ENCODE results near the gene EIF2AK2.
"Not testable (repeated sequence)": the region's sequence is repeated elsewhere in the genome, so short reads cannot be mapped to it uniquely, and the experiment has no call there.

The EIF2AK2 gene

DNA sequence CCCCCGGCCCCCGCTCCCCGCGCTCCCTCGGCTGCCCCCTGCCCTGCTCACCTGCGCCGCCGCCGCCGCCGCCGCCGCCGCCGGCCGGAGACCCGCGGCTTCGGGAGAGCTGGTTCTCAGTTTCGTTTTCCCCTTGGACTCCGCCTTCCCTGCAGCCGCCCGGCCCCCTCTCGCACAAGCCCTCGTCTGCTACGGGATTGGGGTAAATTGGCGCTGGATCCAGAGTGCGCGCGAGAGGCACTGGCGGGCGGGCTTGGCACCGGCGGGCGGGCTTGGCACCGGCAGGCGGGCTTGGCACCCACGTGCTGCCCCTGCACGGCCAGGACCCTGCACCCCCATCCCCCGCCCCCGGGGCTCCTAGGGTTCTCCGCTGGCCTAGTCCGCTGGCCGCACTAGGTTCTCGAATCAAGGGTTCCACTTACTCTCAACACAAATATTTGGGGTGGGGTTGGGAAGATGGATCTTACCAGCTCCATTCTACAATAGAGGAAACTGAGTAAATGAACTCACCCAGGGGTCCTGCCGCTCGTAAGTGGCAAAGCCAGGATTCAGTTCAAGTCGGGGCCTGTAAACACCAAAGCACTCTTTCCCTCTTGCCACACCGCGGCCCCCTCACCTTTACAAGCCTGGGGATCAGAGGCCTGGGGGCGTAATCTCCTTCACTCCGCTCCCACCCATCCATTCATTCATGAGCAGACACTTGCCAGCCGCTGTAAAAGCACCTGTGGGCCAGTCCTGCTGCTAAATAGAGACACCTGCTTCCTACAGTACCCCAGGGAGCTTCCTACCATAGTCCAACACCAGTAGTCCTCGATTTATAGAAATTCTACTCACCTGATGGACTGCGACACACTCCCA lies at the start of gene EIF2AK2:
Gene EIF2AK2, minus strand, starts transcription at position 124 of the 858 bp plus-strand sequence. CDS start 9,174 bp downstream, outside the sequence.
- peak; percentile 29 to 53 for DNase-seq (ENCODE audit: low read depth in 2 of 2)

GRCh38 chr2:37205689-37206341 lies 49.0 kb upstream of the EIF2AK2 start:
- DNase-seq (ENCODE audit: low read depth in 2 of 2) = no peak

- DNase-seq (ENCODE audit: low read depth in 2 of 2) = not testable (repeated sequence)
These were observed 48.4 kb upstream of the EIF2AK2 start for GRCh38 chr2:37205071-37205661.

- DNase-seq (ENCODE audit: low read depth in 2 of 2) = no peak
These were observed 46.9 kb upstream of the EIF2AK2 start for GRCh38 chr2:37203708-37204107.

DNA sequence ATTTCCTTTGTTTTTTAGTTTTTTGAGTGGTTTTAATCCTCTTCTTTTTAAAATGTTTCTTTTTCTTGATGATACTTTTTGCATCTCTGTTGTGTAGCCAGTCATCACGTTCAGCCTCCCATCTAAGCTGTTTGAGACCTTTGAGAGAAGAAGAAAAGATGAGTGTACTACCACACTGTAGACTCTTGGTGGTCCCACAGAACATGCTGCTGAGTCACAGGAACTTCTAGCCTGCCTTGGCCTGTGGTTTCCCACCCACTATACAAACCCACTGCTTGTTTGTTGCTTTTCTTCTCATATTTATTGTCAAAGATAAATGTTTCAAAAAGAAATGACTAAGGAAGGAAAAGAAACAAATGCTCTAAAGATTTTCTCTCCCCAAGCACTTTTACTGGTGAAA lies 45.0 kb upstream of the EIF2AK2 start:
- no peak for DNase-seq (ENCODE audit: low read depth in 2 of 2)

DNA sequence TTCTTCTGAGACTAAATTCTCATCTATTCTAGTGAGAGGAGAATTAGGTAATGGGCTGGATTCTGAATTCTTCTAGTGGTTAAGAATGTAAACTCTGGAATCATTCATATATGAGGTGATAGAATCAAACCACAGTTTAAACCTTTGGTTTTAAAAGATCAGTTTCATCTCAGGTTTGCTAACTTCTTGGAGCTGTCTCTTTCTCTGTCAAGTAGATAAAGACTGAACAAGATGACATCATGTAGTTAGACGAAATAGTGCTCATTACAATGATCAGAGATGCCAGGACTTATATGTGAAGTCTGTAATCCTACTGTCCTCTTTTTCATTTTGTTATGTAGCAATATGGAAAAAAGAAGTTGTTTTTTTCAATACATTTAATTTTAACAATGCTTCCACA lies 44.4 kb upstream of the EIF2AK2 start:
- no peak for DNase-seq (ENCODE audit: low read depth in 2 of 2)

GRCh38 chr2:37198681-37199065 lies 41.9 kb upstream of the EIF2AK2 start:
- no peak for DNase-seq (ENCODE audit: low read depth in 2 of 2)

DNA sequence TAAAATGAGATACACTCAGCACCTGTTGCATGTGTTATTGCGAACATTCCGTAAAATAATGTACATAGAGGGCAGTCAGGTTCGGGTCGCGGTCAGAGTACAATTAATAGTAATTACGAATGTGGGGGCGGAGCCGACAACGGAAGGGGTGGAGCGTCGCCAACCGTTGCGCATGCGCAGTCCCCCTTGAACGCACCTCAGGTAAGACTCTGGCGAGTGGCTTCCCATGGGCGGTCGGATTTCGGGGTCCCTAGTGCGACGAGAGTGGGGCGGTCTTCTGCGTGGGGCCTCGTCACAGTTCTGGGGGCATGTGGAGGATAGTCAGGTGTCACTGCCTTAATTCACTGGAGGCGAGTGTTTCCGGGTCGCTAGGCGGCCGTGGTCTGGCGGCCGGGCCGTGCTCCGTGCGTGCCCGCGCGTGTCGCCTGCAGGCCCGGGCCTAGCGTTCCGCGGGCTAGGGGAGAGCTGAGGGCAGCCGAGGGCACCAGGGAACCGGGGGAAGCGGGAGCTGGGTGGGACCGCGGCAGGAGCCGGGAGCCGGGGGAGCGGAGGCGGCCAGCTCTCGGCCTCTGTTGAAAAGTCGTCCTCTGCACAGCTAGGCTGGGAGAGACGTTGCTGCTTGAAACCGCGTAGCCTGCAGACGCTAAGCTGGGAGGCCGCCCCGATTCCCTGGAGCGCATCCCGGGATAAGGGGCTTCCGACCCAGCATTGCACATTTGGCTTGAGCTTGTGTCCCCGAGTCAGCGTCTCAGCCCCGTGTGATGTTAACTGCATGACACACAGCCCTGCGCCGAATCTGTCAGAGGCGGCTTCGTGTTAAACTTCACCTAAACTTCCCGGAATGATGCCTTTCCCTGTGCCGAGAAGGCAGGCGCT lies 39.8 kb upstream of the EIF2AK2 start, which contains the start of gene CEBPZOS:
Gene CEBPZOS, plus strand, starts transcription at position 177 of the 876 bp plus-strand sequence. CDS start 3,209 bp downstream, outside the sequence.
- DNase-seq (ENCODE audit: low read depth in 2 of 2) = peak; percentile 78 to 83

DNA sequence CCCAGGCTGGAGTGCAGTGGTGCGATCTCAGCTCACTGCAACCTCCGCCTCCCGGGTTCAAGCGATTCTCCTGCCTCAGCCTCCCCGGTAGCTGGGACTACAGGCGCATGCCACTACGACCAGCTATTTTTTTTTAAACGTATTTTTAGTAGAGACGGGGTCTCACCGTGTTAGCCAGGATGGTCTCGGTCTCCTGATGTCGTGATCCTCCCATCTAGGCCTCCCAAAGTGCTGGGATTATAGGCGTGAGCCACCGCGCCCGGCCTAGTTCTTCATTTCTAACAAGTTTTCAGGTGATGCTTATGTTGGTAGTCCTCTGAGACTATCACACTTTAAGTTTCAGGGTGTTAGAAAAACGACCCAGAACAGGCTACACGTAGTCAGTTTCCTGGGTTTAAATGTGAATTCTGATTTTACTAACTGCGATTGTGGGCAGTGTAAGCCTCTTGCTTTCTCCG lies 39.1 kb upstream of the EIF2AK2 start:
- DNase-seq (ENCODE audit: low read depth in 2 of 2) = not testable (repeated sequence)

- no peak for DNase-seq (ENCODE audit: low read depth in 2 of 2)
These were observed 35.8 kb upstream of the EIF2AK2 start for GRCh38 chr2:37192551-37192950.

DNA sequence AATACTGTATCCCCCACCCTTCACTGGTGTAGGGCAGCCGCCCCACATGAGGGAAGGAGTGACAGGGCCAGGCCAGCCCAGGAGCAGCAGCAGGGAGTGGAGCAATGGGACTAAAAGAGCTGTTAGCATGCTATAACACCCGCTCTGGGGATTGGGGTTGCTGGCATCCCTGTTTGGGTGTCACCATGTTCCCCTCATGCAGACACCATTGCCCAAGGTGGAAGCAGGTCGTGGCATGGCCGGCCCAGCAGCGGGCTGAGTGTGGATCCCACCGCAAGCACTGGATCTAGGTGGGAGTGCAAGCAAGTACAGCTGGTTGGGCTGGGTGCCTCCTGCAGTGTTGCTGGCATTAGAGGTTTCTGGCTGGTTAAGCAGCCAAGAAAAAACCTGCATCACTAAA lies 35.0 kb upstream of the EIF2AK2 start:
- DNase-seq (ENCODE audit: low read depth in 2 of 2) = no peak

- DNase-seq (ENCODE audit: low read depth in 2 of 2) = no peak
These were observed 34.5 kb upstream of the EIF2AK2 start for GRCh38 chr2:37191253-37191652.

GRCh38 chr2:37190290-37190689 lies 33.5 kb upstream of the EIF2AK2 start:
- DNase-seq (ENCODE audit: low read depth in 2 of 2) = no peak

GRCh38 chr2:37189452-37190153 lies 32.8 kb upstream of the EIF2AK2 start:
- no peak for DNase-seq (ENCODE audit: low read depth in 2 of 2)

DNA sequence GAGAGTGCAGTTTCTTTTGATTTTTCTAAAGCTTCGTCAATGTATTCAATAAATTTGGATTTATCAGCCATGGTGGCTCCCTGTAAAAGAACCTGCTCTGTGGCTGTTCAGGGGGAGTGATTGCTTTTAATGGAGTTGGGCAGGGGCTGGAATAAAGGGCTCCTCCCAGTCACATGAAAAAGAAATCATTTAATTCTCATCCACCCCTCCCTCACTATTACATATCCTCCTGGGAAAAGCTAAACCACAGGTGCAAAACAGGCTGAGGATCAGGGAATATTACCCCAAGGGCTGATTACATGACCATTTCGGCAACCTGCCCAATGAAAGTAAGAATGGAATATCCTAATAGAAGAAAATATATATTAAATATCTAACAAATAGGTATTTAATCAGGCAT lies 31.8 kb upstream of the EIF2AK2 start, which contains the start of gene SULT6B1:
Gene SULT6B1, minus strand, starts transcription at position 101 of the 400 bp plus-strand sequence. Its CDS starts 30 bp downstream, at position 71.
- no peak for DNase-seq (ENCODE audit: low read depth in 2 of 2)

DNA sequence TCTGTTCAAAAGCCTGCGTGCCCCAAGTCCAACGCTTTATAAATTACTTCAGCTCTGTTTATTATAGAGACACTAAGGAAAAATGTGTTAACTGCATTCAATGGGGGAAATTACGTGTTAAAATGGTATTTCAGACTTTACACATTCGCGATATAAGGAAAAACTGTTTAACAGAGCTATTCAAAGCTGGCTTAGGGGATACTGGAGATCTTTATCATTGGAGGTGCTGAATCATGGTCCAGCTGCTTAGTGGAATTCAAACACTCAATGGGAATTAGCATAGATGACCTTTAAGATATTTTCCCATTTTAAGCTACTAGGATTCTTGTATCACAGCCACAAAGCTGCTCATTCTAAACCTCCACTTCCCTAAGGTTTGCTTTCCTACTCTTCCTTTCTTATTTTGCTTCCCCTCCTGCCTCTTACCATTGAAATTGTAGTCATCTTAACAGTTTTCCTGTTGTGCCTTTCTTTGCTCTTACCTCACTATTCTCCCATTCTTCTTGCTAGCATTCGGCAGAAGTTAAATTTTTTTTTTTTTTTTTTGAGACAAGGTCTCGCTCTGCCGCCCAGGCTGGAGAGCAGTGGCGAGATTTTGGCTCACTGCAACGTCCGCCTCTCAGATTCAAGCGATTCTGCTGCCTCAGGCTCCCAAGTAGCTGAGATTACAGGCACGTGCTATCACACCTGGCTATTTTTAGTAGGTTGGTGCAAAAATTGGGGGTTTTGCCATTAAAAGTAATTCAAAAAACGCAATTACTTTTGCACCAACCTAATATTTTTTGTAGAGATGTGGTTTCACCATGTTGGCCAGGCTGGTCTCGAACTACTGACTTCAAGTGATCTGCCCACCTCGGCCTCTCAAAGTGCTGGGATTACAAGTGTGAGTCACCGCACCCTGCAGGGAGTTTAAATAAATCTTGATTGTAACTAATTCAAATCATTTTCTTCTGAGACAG lies 25.2 kb upstream of the EIF2AK2 start:
- DNase-seq (ENCODE audit: low read depth in 2 of 2) = no peak

DNA sequence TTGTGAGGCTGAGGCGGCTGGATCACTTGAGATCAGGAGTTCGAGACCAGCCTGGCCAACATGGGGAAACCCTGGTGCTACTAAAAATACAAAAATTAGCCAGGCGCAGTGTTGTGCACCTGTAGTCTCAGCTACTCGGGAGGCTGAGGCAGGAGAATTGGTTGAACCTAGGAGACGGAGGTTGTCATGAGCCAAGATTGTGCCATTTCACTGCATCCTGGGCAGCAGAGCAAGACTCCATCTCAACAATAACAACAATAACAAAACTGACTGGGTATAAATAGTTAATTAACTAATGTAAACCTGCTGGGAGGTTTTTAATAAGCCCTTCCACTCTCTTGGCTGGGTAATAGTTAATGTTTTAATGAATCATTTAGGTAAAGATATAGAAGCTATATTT lies 23.9 kb upstream of the EIF2AK2 start:
- DNase-seq (ENCODE audit: low read depth in 2 of 2) = no peak

DNA sequence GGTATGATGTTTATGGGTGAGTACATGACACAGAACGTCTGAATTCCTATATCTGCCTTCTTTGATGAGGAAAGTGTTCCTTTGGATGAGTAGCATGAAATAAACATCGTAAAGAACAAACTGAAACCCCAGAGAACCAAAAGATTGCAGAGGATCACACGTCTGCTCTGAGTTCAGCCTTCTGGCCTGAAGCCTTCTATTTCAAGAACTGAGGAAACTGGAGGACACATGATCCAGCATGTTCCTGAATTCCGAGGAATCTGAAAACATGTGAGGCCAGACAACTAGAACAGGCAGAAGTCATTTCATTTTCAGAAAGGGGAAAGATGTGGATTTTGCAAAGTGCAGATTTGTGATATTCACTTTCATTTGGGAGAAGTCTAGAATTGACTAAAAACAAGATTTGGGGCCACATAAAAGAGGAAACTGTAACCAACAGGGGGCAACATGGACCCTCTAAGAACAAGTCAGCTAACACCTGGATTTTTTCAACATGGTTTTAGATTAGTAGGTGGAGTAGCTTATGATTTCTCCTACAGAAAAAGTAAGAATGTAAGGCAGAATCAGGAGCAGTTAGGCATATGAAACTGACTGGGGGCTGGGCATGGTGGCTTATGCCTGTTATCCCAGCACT lies 23.3 kb upstream of the EIF2AK2 start:
- no peak for DNase-seq (ENCODE audit: low read depth in 2 of 2)

DNA sequence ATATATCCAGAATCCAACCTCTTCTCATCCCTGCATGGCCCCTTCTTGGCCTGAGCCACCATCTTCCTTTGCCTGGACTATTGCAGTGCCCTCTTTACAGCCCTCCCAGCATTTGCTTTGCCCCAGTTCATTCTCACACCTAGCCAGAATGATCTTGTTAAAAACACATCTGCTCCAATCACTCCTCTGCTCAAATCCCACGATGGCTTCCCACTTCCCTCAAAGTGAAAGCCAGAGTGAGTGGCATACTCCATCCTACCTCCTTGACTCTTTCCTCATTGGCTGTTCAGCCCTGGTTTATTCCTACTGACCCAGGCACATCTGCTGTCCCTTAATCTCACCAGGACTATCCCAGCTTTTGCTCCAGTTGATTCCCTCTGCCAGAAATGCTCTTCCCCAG lies 17.0 kb upstream of the EIF2AK2 start:
- DNase-seq (ENCODE audit: low read depth in 2 of 2) = no peak

Data from stimulated activated CD4-positive, alpha-beta T cell treated with anti-CD3 and anti-CD28 coated beads, Interleukin-1b, Interleukin-23, amount 100 ng/mL, for 1 hour (primary cell).